SU-DHL-6 (cell line): ENCODE data around the gene LRRC72.

Source experiments
- H2AFZ ChIP-seq: fragments of 200-600 bp; sonication (generic); 2 replicates; pipeline ENCODE4 v1.6.1; 2014; ENCODE audit warnings: low read depth, mild to moderate bottlenecking, moderate library complexity, mixed read lengths, antibody characterized with exemption, low read length; ENCODE audit not compliant: severe bottlenecking
- H3F3A ChIP-seq: fragments of 200-600 bp; shearing (Covaris generic); 2 replicates; pipeline ENCODE4 v1.6.0; 2016; ENCODE audit warnings: antibody characterized with exemption, mild to moderate bottlenecking; ENCODE audit not compliant: insufficient read depth
- H3K27ac ChIP-seq: fragments of 200-600 bp; sonication (generic); 2 replicates; pipeline ENCODE4 v1.5.1; 2016; ENCODE audit warnings: low read depth, mild to moderate bottlenecking, low read length, moderate library complexity, mixed read lengths
- H3K27me3 ChIP-seq: fragments of 200-600 bp; sonication (generic), shearing (Covaris generic); 2 replicates; pipeline ENCODE4 v1.6.0; 2014; ENCODE audit warnings: mild to moderate bottlenecking, low read length
- H3K36me3 ChIP-seq: fragments of 200-600 bp; sonication (generic); 2 replicates; pipeline ENCODE4 v1.6.1; 2014; ENCODE audit warnings: mild to moderate bottlenecking, low read length, mixed read lengths
- H3K4me2 ChIP-seq: fragments of 300-600, 200-600 bp; shearing (Covaris generic), sonication (generic); 2 replicates; pipeline ENCODE4 v1.6.0; 2014; ENCODE audit warnings: low read length, low read depth, mild to moderate bottlenecking; ENCODE audit not compliant: poor library complexity, severe bottlenecking
- H3K4me3 ChIP-seq: fragments of 200-600 bp; sonication (generic); 2 replicates; pipeline ENCODE4 v1.5.1; 2014; ENCODE audit warnings: antibody characterized with exemption, low read length, mild to moderate bottlenecking, mixed read lengths; ENCODE audit not compliant: insufficient read depth, poor library complexity, severe bottlenecking
- H3K79me2 ChIP-seq: fragments of 200-600 bp; sonication (generic); 2 replicates; pipeline ENCODE4 v1.6.1; 2014; ENCODE audit warnings: mild to moderate bottlenecking, low read length, moderate library complexity; ENCODE audit not compliant: insufficient read depth
- H3K9ac ChIP-seq: fragments of 200-600 bp; sonication (generic); 2 replicates; pipeline ENCODE4 v1.7.0; 2014; ENCODE audit warnings: mild to moderate bottlenecking, low read length
- H3K9me2 ChIP-seq: fragments of 200-600 bp; sonication (generic); replicated peaks from 2 replicates; pipeline ENCODE4 v1.6.1; 2014; ENCODE audit warnings: low read length; ENCODE audit not compliant: insufficient read depth
- H3K9me3 ChIP-seq: fragments of 200-600 bp; sonication (generic); 2 replicates; pipeline ENCODE4 v1.6.1; 2014; ENCODE audit warnings: low read length, mixed read lengths; ENCODE audit not compliant: insufficient read depth
- H4K20me1 ChIP-seq: fragments of 200-600 bp; sonication (generic); 2 replicates; pipeline ENCODE4 v1.6.1; 2014; ENCODE audit warnings: low read depth, mild to moderate bottlenecking, antibody characterized with exemption, low read length, moderate library complexity, mixed read lengths
- CTCF ChIP-seq: fragments of 200-600 bp; sonication (generic); IDR thresholded peaks from one replicate; pipeline ENCODE4 v1.5.1; 2017; ENCODE audit warnings: antibody characterized with exemption, mild to moderate bottlenecking, low read length, moderate library complexity; ENCODE audit not compliant: insufficient read depth, poor library complexity, severe bottlenecking
- EZH2phosphoT487 ChIP-seq: fragments of 200-600 bp; sonication (generic), shearing (Covaris generic); conservative IDR thresholded peaks from 2 replicates; pipeline ENCODE4 v1.6.1; 2018; ENCODE audit warnings: mild to moderate bottlenecking, antibody characterized with exemption, low read length, moderate library complexity, mixed read lengths

Gene LRRC72

GRCh38 chr7:16585540-16585939 is 58.9 kb downstream of the LRRC72 start:
- Histone ChIP-seq H3K27ac (no peak overlapping the region), H2AFZ (no peak overlapping the region), H3K79me2 (no peaks in the 10 kb centered on the region), H3K4me2 (no peak overlapping the region), H3K27me3 (no peaks in the 10 kb centered on the region), H3K36me3 (no peaks in the 10 kb centered on the region), H3K9me2 (no peaks in the 10 kb centered on the region), H4K20me1 (no peaks in the 10 kb centered on the region), H3K4me3 (no peak overlapping the region), H3K9me3 (no peaks in the 10 kb centered on the region), H3K9ac (no peak overlapping the region), H3F3A (no peaks in the 10 kb centered on the region)
- no peak for TF ChIP-seq CTCF
- TF ChIP-seq EZH2phosphoT487, result no peak

GRCh38 chr7:16586081-16586874 is 59.7 kb downstream of the LRRC72 start:
- H3K4me3 ChIP-seq, result no peak overlapping the region
- H3K4me2 ChIP-seq, result no peak overlapping the region
- no peak for TF ChIP-seq CTCF

GRCh38 chr7:16587129-16587528 is 60.5 kb downstream of the LRRC72 start:
- Histone ChIP-seq H3K27ac (no peak overlapping the region), H3K4me3 (no peak overlapping the region), H4K20me1 (no peaks in the 10 kb centered on the region), H3K9ac (no peak overlapping the region), H2AFZ (no peak overlapping the region), H3K36me3 (no peaks in the 10 kb centered on the region), H3K27me3 (no peaks in the 10 kb centered on the region), H3K9me3 (no peaks in the 10 kb centered on the region), H3K4me2 (no peak overlapping the region), H3K9me2 (no peaks in the 10 kb centered on the region), H3F3A (no peaks in the 10 kb centered on the region), H3K79me2 (no peaks in the 10 kb centered on the region)
- no peak for TF ChIP-seq EZH2phosphoT487
- TF ChIP-seq CTCF, result no peak

More at GRCh38 chr7:16586081-16586874, 59.7 kb downstream of the LRRC72 start:
- Histone ChIP-seq H3K9me2 (no peaks in the 10 kb centered on the region), H3K9me3 (no peaks in the 10 kb centered on the region), H3F3A (no peaks in the 10 kb centered on the region), H3K27me3 (no peaks in the 10 kb centered on the region), H3K9ac (no peak overlapping the region), H2AFZ (no peak overlapping the region), H4K20me1 (no peaks in the 10 kb centered on the region), H3K27ac (no peak overlapping the region), H3K79me2 (no peaks in the 10 kb centered on the region), H3K36me3 (no peaks in the 10 kb centered on the region)
